HEK293T (cell line): ENCODE results near the gene MGMT.

ENCODE experiments used
- CTCF ChIA-PET: fragments of 350-600 bp; formaldehyde crosslinking; extraction: SDS; loops from one replicate; lab custom pipeline; 2021; ENCODE audit warnings: antibody characterized with exemption, inconsistent platforms; lab: Yijun Ruan, JAX
- POLR2A ChIA-PET: fragments of 350-600 bp; formaldehyde crosslinking; extraction: SDS; loops from one replicate; lab custom pipeline; 2020; ENCODE audit warnings: antibody characterized with exemption, inconsistent platforms; lab: Yijun Ruan, JAX
- DNase-seq: peaks from one replicate; pipeline ENCODE4 v3.0.0; 2012; ENCODE audit warnings: mixed read lengths; ENCODE audit errors: extremely low spot score
- ARNT ChIP-seq: fragments of 450-650 bp; IDR thresholded peaks from 2 replicates; pipeline ENCODE4 v1.6.1; 2017; ENCODE audit warnings: mild to moderate bottlenecking
- BHLHE40 ChIP-seq: fragments of 450-650 bp; IDR thresholded peaks from 2 replicates; pipeline ENCODE4 v1.6.1; 2016; ENCODE audit warnings: mild to moderate bottlenecking, moderate library complexity, borderline replicate concordance
- CTBP1 ChIP-seq: fragments of 450-650 bp; IDR thresholded peaks from 2 replicates; pipeline ENCODE4 v1.6.1; 2016; ENCODE audit warnings: borderline replicate concordance
- ELF4 ChIP-seq: fragments of 450-650 bp; IDR thresholded peaks from 2 replicates; pipeline ENCODE4 v1.6.1; 2017; ENCODE audit warnings: antibody characterized with exemption
- FOXA1 ChIP-seq: fragments of 450-650 bp; IDR thresholded peaks from 2 replicates; pipeline ENCODE4 v1.6.1; 2016; ENCODE audit warnings: mild to moderate bottlenecking
- FOXK2 ChIP-seq: fragments of 450-650 bp; IDR thresholded peaks from 2 replicates; pipeline ENCODE4 v1.6.1; 2016; ENCODE audit warnings: mild to moderate bottlenecking
- FOXM1 ChIP-seq: fragments of 450-650 bp; IDR thresholded peaks from 2 replicates; pipeline ENCODE4 v1.6.1; 2017; ENCODE audit warnings: mild to moderate bottlenecking, borderline replicate concordance
- HDGF ChIP-seq: fragments of 450-650 bp; IDR thresholded peaks from 2 replicates; pipeline ENCODE4 v1.6.1; 2017; ENCODE audit warnings: antibody characterized with exemption, borderline replicate concordance
- L3MBTL2 ChIP-seq: fragments of 450-650 bp; conservative IDR thresholded peaks from 2 replicates; pipeline ENCODE4 v1.6.1; 2016; ENCODE audit warnings: mild to moderate bottlenecking
- LEF1 ChIP-seq: fragments of 450-650 bp; IDR thresholded peaks from 2 replicates; pipeline ENCODE4 v1.6.1; 2017; ENCODE audit warnings: mild to moderate bottlenecking, borderline replicate concordance
- NFRKB ChIP-seq: fragments of 450-650 bp; IDR thresholded peaks from 2 replicates; pipeline ENCODE4 v1.6.1; 2016; ENCODE audit warnings: mild to moderate bottlenecking, moderate library complexity
- SP1 ChIP-seq: fragments of 450-650 bp; IDR thresholded peaks from 2 replicates; pipeline ENCODE4 v1.6.1; 2017
- SUZ12 ChIP-seq: fragments of 450-650 bp; IDR thresholded peaks from 2 replicates; pipeline ENCODE4 v1.6.1; 2016; ENCODE audit warnings: mild to moderate bottlenecking
- TARDBP ChIP-seq: fragments of 450-650 bp; IDR thresholded peaks from 2 replicates; pipeline ENCODE4 v1.6.1; 2016
- ZNF384 ChIP-seq: fragments of 450-650 bp; IDR thresholded peaks from 2 replicates; pipeline ENCODE4 v1.6.1; 2016
- TF ChIP-seq, protein P1 (sequence below): fragments of 450-650 bp; IDR thresholded peaks from 2 replicates; pipeline ENCODE4 v1.6.1; 2016

The MGMT gene

DNA sequence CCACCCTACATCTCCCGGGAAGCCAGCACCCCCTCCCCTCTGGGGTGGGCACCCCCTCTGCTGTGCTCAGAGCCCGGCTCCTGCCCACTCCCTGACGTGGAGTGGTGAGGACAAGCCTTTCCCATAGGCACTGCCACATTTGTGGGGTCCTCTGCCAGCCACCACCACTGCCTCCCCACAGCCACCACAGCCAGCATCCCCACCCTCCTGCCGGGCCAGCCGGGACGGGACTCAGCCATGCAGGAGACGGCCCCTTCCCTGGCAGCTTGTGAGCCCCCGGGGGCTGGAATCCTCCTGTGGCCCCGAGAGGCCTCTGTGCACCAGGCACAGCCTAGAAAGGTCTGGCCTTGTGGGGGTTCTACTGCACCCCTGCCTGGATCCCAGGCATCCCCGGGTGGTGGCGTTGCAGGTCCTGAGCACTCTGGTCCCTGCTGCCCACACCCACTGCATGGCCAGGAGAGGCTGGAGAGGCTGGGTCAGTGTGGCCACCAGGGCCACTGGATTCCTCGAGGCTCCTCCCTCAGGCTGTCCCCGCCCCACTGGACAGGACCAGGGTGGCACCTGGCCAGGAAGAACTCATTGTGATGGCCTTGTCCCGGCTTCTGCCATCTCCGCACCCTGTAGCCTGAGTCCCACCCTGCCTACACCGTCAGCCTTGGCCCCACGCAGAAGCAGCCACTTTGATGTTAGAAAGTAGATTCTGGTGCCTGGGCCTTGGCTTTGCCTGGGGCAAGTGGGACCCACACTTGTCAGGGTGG is 349.0 kb downstream of the MGMT start:
- POLR2A ChIA-PET = no interaction called here
- TF ChIP-seq FOXM1 = no peak
- no peak for TF ChIP-seq ARNT
- TF ChIP-seq TARDBP = no peak
- TF ChIP-seq SUZ12 = no peak
- TF ChIP-seq CTBP1 = no peak
- TF ChIP-seq FOXA1 = no peak
- no peak for TF ChIP-seq NFRKB
- no peak for TF ChIP-seq BHLHE40
- TF ChIP-seq SP1 = no peak
- no peak for TF ChIP-seq FOXK2
- no peak for TF ChIP-seq ZNF384
- no peak for TF ChIP-seq ELF4
- TF ChIP-seq HDGF = no peak
- TF ChIP-seq LEF1 = no peak
- no peak for TF ChIP-seq L3MBTL2
- TF ChIP-seq, protein P1, sequence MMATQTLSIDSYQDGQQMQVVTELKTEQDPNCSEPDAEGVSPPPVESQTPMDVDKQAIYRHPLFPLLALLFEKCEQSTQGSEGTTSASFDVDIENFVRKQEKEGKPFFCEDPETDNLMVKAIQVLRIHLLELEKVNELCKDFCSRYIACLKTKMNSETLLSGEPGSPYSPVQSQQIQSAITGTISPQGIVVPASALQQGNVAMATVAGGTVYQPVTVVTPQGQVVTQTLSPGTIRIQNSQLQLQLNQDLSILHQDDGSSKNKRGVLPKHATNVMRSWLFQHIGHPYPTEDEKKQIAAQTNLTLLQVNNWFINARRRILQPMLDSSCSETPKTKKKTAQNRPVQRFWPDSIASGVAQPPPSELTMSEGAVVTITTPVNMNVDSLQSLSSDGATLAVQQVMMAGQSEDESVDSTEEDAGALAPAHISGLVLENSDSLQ = no peak

DNA sequence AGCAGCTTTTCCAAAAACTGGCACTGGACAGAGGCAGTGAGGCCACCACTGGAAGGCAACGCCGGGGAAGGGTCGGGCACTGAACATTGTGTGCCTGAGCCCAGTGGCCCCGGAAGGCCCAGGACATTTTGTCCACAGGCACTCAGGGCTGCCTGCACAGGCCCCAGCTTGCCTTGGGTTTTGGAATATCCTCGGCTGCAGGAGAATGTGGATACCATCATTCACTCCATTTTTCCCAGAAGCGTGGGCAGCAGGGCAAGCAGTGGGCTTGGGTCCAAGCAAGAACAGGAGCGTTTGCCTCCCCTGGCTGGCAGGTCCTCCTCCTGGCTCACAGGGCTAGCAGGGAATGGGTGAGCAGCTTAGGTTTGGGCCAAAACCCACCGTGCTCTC is 349.6 kb downstream of the MGMT start:
- TF ChIP-seq L3MBTL2 (no peak), ARNT (no peak), CTBP1 (no peak), BHLHE40 (no peak), FOXK2 (no peak), ELF4 (no peak), FOXM1 (no peak), ZNF384 (no peak), LEF1 (no peak), SP1 (no peak), SUZ12 (no peak)
- TF ChIP-seq, protein P1 = no peak
- POLR2A ChIA-PET = no interaction called here
- CTCF ChIA-PET = no interaction called here
- DNase-seq = no peak

More for the DNA sequence above, 349.0 kb downstream of the MGMT start:
- CTCF ChIA-PET = no interaction called here
- DNase-seq = no peak
